Right atrium auricular region (tissue), 2 donors: ENCODE measurements around the gene RAVER2. TPM values are rescaled to one million over a fixed set of nuclear protein-coding genes. Genes with fewer than 3 reads are reported as not detected.

Experiments used
- DNase-seq: peaks from one replicate; pipeline ENCODE4 v3.0.0-alpha.2; 2019; ENCODE audit warnings: low spot score
- H3K27ac ChIP-seq, 2 donors: fragments of 200-600 bp; sonication (generic); 1 replicate in 1 of 2; 2 replicates in 1 of 2; pipeline ENCODE4 v1.5.1; 2016 to 2019
- H3K27me3 ChIP-seq, 2 donors: fragments of 200-600 bp; sonication (generic); one replicate each; pipeline versions ENCODE4 v1.5.1 to v1.6.0; 2017 to 2019
- H3K36me3 ChIP-seq: fragments of 200-600 bp; sonication (generic); one replicate; pipeline ENCODE4 v1.5.1; 2016
- H3K4me1 ChIP-seq, 2 donors: fragments of 200-600 bp; sonication (generic); one replicate each; pipeline versions ENCODE4 v1.5.1 to v1.6.0; 2017 to 2019
- H3K4me3 ChIP-seq, 2 donors: fragments of 200-600 bp; sonication (generic); 1 replicate in 1 of 2; 2 replicates in 1 of 2; pipeline ENCODE4 v1.5.1; 2017 to 2019; ENCODE audit warnings: mild to moderate bottlenecking in 1 of 2, moderate library complexity in 1 of 2
- H3K9me3 ChIP-seq, 2 donors: fragments of 200-600 bp; sonication (generic); one replicate each; pipeline ENCODE4 v1.5.1; 2019
- CTCF ChIP-seq, 2 donors: fragments of 200-600 bp; sonication (generic); IDR thresholded peaks; one replicate each; pipeline ENCODE4 v1.5.1; 2019; ENCODE audit warnings: antibody characterized with exemption in 2 of 2
- total RNA-seq, 2 donors: library from RNA; depleted of rRNA; stranded (reverse); fragments of >200 nt; gene quantifications; one replicate each; pipeline ENCODE4 v1.1.0, GENCODE V29; 2016

RAVER2 gene
- total RNA-seq, 2 donors from 2014 or later, result 11.5 to 23.2 TPM

- DNase-seq, result no peak
- no peak overlapping the region for H3K27ac ChIP-seq
- TF ChIP-seq CTCF (IDR thresholded peaks at IDR 0.05), result no peak
- H3K4me3 ChIP-seq, result no peak overlapping the region
- H3K27me3 ChIP-seq, result no peaks in the 10 kb centered on the region
- H3K4me1 ChIP-seq, result peaks cover 0 to 4% of the 10 kb centered on the region in 2 donors
- no peaks in the 10 kb centered on the region for H3K9me3 ChIP-seq
- peaks cover 90% of the 10 kb centered on the region for H3K36me3 ChIP-seq
These were observed 109.8 kb downstream of the RAVER2 start for GRCh38 chr1:64854674-64855073.

GRCh38 chr1:64855557-64855956 is 110.7 kb downstream of the RAVER2 start:
- Histone ChIP-seq H3K9me3 (no peaks in the 10 kb centered on the region), H3K4me1 (peaks cover 0 to 4% of the 10 kb centered on the region in 2 donors), H3K27me3 (no peaks in the 10 kb centered on the region), H3K4me3 (no peak overlapping the region), H3K27ac (no peak overlapping the region), H3K36me3 (peaks cover 86% of the 10 kb centered on the region)
- no peak for DNase-seq
- no peak for TF ChIP-seq CTCF (IDR thresholded peaks at IDR 0.05)

GRCh38 chr1:64856553-64856952 is 111.7 kb downstream of the RAVER2 start:
- H3K9me3 ChIP-seq, result no peaks in the 10 kb centered on the region
- no peak for TF ChIP-seq CTCF (IDR thresholded peaks at IDR 0.05)
- DNase-seq, result no peak
- H3K27ac ChIP-seq, result no peak overlapping the region
- H3K4me3 ChIP-seq, result no peak overlapping the region
- peaks cover 0 to 4% of the 10 kb centered on the region in 2 donors for H3K4me1 ChIP-seq
- peaks cover 80% of the 10 kb centered on the region for H3K36me3 ChIP-seq
- no peaks in the 10 kb centered on the region for H3K27me3 ChIP-seq

- H3K27ac ChIP-seq, result no peak overlapping the region
- H3K9me3 ChIP-seq, result no peaks in the 10 kb centered on the region
- H3K4me3 ChIP-seq, result no peak overlapping the region
- H3K27me3 ChIP-seq, result no peaks in the 10 kb centered on the region
- peaks cover 78% of the 10 kb centered on the region for H3K36me3 ChIP-seq
- peaks cover 0 to under 1% of the 10 kb centered on the region in 2 donors for H3K4me1 ChIP-seq
- no peak for DNase-seq
- TF ChIP-seq CTCF (IDR thresholded peaks at IDR 0.05), result no peak
These were observed 112.5 kb downstream of the RAVER2 start for GRCh38 chr1:64857347-64857746.

- Histone ChIP-seq H3K4me3 (no peak overlapping the region), H3K27me3 (no peaks in the 10 kb centered on the region), H3K27ac (no peak overlapping the region), H3K9me3 (no peaks in the 10 kb centered on the region), H3K36me3 (peaks cover 58% of the 10 kb centered on the region), H3K4me1 (peaks cover 0 to 3% of the 10 kb centered on the region in 2 donors)
- peak in 1 of 2 donors; percentile 48 for TF ChIP-seq CTCF (IDR thresholded peaks at IDR 0.05)
- DNase-seq, result no peak
These were observed 116.7 kb downstream of the RAVER2 start for GRCh38 chr1:64861611-64862010.
